CD8-positive, alpha-beta memory T cell (primary cell): Measurements from ENCODE around the gene IGLON5. TPM values are rescaled to one million over a fixed set of nuclear protein-coding genes. Genes with fewer than 3 reads are reported as not detected.

ENCODE experiments used
- CTCF ChIA-PET: fragments of 350-600 bp; sonication (Branson Sonifier 250); formaldehyde crosslinking; loops from one replicate; lab custom pipeline; 2021; ENCODE audit warnings: antibody characterized with exemption; lab: Charles Lee
- POLR2A ChIA-PET: fragments of 350-600 bp; sonication (Branson Sonifier 250); formaldehyde crosslinking; loops from one replicate; lab custom pipeline; 2021; ENCODE audit warnings: antibody characterized with exemption; lab: Charles Lee
- DNase-seq, 5 donors: peaks; one replicate each; pipeline versions ENCODE4 v3.0.0 to v3.0.0-alpha.2; 2020 to 2022; ENCODE audit warnings: mixed read lengths in 1 of 5
- H3K27ac ChIP-seq: one replicate; pipeline ENCODE4 v1.7.0; 2013; ENCODE audit warnings: low read depth, mild to moderate bottlenecking, low read length, moderate library complexity
- H3K27me3 ChIP-seq: 2 replicates; pipeline ENCODE4 v1.7.0; 2013; ENCODE audit warnings: low read length, mild to moderate bottlenecking; ENCODE audit not compliant: insufficient read depth, poor library complexity, severe bottlenecking
- H3K36me3 ChIP-seq: 2 replicates; pipeline ENCODE4 v1.7.0; 2013; ENCODE audit warnings: mild to moderate bottlenecking, low read length, moderate library complexity; ENCODE audit not compliant: insufficient read depth
- H3K4me1 ChIP-seq: 2 replicates; pipeline ENCODE4 v1.7.0; 2013; ENCODE audit warnings: mild to moderate bottlenecking, low read length, moderate library complexity; ENCODE audit not compliant: insufficient read depth
- H3K4me3 ChIP-seq: 2 replicates; pipeline ENCODE4 v1.7.0; 2013; ENCODE audit warnings: mild to moderate bottlenecking, low read length
- H3K9me3 ChIP-seq: 2 replicates; pipeline ENCODE4 v1.7.0; 2013; ENCODE audit warnings: mild to moderate bottlenecking, low read length
- H3K27ac Mint-ChIP-seq, 8 donors: one replicate each; pipeline ENCODE4 v1.8.0; 2020 to 2021; ENCODE audit warnings: mixed read lengths in 8 of 8, mild to moderate bottlenecking in 6 of 8, inconsistent platforms in 3 of 8, moderate library complexity in 3 of 8
- H3K27me3 Mint-ChIP-seq, 2 donors: one replicate each; pipeline ENCODE4 v1.8.0; 2020 to 2021; ENCODE audit warnings: mixed read lengths in 2 of 2, mild to moderate bottlenecking in 1 of 2, moderate library complexity in 1 of 2
- H3K36me3 Mint-ChIP-seq, 3 donors: one replicate each; pipeline ENCODE4 v1.8.0; 2020 to 2021; ENCODE audit warnings: mixed read lengths in 3 of 3, inconsistent platforms in 1 of 3, mild to moderate bottlenecking in 1 of 3
- H3K4me1 Mint-ChIP-seq, 3 donors: one replicate each; pipeline ENCODE4 v1.8.0; 2020 to 2021; ENCODE audit warnings: mixed read lengths in 3 of 3, inconsistent platforms in 1 of 3, mild to moderate bottlenecking in 1 of 3
- H3K4me3 Mint-ChIP-seq, 7 donors: one replicate each; pipeline ENCODE4 v1.8.0; 2020 to 2021; ENCODE audit warnings: mixed read lengths in 7 of 7, mild to moderate bottlenecking in 6 of 7, moderate library complexity in 4 of 7, inconsistent platforms in 2 of 7
- H3K9me3 Mint-ChIP-seq, 5 donors: one replicate each; pipeline ENCODE4 v1.8.0; 2020 to 2022; ENCODE audit warnings: mixed read lengths in 5 of 5, mild to moderate bottlenecking in 3 of 5, moderate library complexity in 2 of 5, inconsistent platforms in 1 of 5
- polyA plus RNA-seq: library from polyadenylated mRNA; unstranded; fragments of 300-500 nt; fragmentation: Illumina TruSeq; gene quantifications from one replicate; pipeline ENCODE4 v1.2.3, GENCODE V29; 2021
- total RNA-seq, 2 experiments: library from RNA; stranded (reverse); gene quantifications; one replicate each; pipeline ENCODE4 v1.2.3, GENCODE V29; 2021

Gene IGLON5
- total and polyA plus RNA-seq, 3 experiments from 2014 or later, result 0.09 TPM; not detected in 1

- no peaks in the 10 kb centered on the region for H3K27me3 Mint-ChIP-seq
- peaks cover 0 to 20% (median 3%) of the 10 kb centered on the region in 3 donors for H3K36me3 Mint-ChIP-seq
- POLR2A ChIA-PET, result no interaction called here
- CTCF ChIA-PET, result interaction anchor here (0.9 to 3.2 kb wide), 6 partner anchors 23 to 79 kb away, joined by 3 to 20 read pairs (median 6); no protein-coding TSS in a partner anchor
- Histone ChIP-seq H3K36me3 (peaks cover 10% of the 10 kb centered on the region), H3K4me1 (peaks cover 15% of the 10 kb centered on the region), H3K27me3 (no peaks in the 10 kb centered on the region), H3K4me3 (no peak within 1 kb of the TSS), H3K9me3 (no peaks in the 10 kb centered on the region), H3K27ac (peak within 1 kb of the TSS; percentile 43)
- H3K9me3 Mint-ChIP-seq, result no peaks in the 10 kb centered on the region
- peak within 1 kb of the TSS; percentile 8 to 93 (median 84) for H3K27ac Mint-ChIP-seq
- peaks cover 14 to 26% (median 25%) of the 10 kb centered on the region in 3 donors for H3K4me1 Mint-ChIP-seq
- peak within 1 kb of the TSS; percentile 51 to 84 (median 71) for H3K4me3 Mint-ChIP-seq
- DNase-seq, result peak in 1 of 5 donors; percentile 36
Observed at GRCh38 chr19:51341976-51342580, 30.6 kb downstream of the IGLON5 start, which contains the start of gene VSIG10L. Gene VSIG10L (minus strand): TSS chr19:51342139. CDS start chr19:51342124, 15 bp downstream.

- ChIA-PET POLR2A (no interaction called here), CTCF (interaction anchor here (0.9 to 2.4 kb wide), 3 partner anchors 29 to 78 kb away, joined by 3 to 7 read pairs (median 5); no protein-coding TSS in a partner anchor)
- H3K27me3 ChIP-seq, result no peaks in the 10 kb centered on the region
- peaks cover 15% of the 10 kb centered on the region for H3K4me1 ChIP-seq
- Mint-ChIP-seq H3K9me3 (no peaks in the 10 kb centered on the region), H3K4me1 (peaks cover 14 to 26% (median 25%) of the 10 kb centered on the region in 3 donors), H3K36me3 (peaks cover 0 to 28% (median 6%) of the 10 kb centered on the region in 3 donors), H3K4me3 (peak overlapping the region in 4 of 7 donors; percentile 15 to 66 (median 54)), H3K27ac (peak overlapping the region; percentile 5 to 92 (median 60)), H3K27me3 (no peaks in the 10 kb centered on the region)
- H3K27ac ChIP-seq, result no peak overlapping the region
- no peaks in the 10 kb centered on the region for H3K9me3 ChIP-seq
- peak in 1 of 5 donors; percentile 42 for DNase-seq
- H3K36me3 ChIP-seq, result peaks cover 10% of the 10 kb centered on the region
- H3K4me3 ChIP-seq, result no peak overlapping the region
Observed at GRCh38 chr19:51342631-51343569, 31.5 kb downstream of the IGLON5 start.

- Mint-ChIP-seq H3K27ac (peak overlapping the region in 4 of 8 donors; percentile 38 to 82 (median 52)), H3K9me3 (no peaks in the 10 kb centered on the region), H3K4me3 (no peak overlapping the region), H3K4me1 (peaks cover 3 to 10% (median 10%) of the 10 kb centered on the region in 3 donors), H3K36me3 (peaks cover 0 to 40% (median 6%) of the 10 kb centered on the region in 3 donors), H3K27me3 (no peaks in the 10 kb centered on the region)
- ChIA-PET CTCF (no interaction called here), POLR2A (no interaction called here)
- H3K27me3 ChIP-seq, result no peaks in the 10 kb centered on the region
- peaks cover 10% of the 10 kb centered on the region for H3K36me3 ChIP-seq
- H3K4me3 ChIP-seq, result no peak overlapping the region
- H3K27ac ChIP-seq, result no peak overlapping the region
- H3K9me3 ChIP-seq, result no peaks in the 10 kb centered on the region
- H3K4me1 ChIP-seq, result no peaks in the 10 kb centered on the region
- DNase-seq, result no peak
Observed at GRCh38 chr19:51345076-51345620, 33.7 kb downstream of the IGLON5 start.

DNA sequence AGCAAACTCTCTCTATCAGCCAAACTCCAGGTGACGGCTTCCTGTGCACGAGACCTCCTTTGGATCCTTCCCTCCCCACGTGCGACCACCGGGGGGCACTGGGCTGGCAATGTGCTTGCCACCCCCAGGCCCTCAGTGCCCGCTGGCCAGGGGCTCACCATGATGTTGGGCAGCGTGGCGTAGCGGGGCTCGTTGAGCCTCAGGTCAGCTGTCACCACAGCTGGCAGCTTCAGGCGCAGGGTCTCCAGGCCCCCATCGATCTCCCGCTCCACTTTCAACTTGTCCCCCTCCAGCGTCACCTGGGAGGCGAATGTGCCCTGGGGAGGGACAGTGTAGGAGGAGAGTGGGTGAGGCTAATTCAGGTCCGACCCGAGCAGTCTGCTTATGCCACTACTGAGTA is 35.3 kb downstream of the IGLON5 start:
- Histone ChIP-seq H3K9me3 (no peaks in the 10 kb centered on the region), H3K4me1 (no peaks in the 10 kb centered on the region), H3K4me3 (no peak overlapping the region), H3K27ac (no peak overlapping the region), H3K36me3 (peaks cover 18% of the 10 kb centered on the region), H3K27me3 (no peaks in the 10 kb centered on the region)
- H3K4me3 Mint-ChIP-seq, result no peak overlapping the region
- no peaks in the 10 kb centered on the region for H3K9me3 Mint-ChIP-seq
- no peaks in the 10 kb centered on the region for H3K27me3 Mint-ChIP-seq
- peak in 1 of 5 donors; percentile 36 for DNase-seq
- peaks cover 2 to 56% (median 6%) of the 10 kb centered on the region in 3 donors for H3K36me3 Mint-ChIP-seq
- ChIA-PET CTCF (interaction anchor here (1.4 kb wide), 1 partner anchor 51 kb away, joined by 3 read pairs; no protein-coding TSS in a partner anchor), POLR2A (no interaction called here)
- H3K4me1 Mint-ChIP-seq, result peaks cover 0 to 5% (median 3%) of the 10 kb centered on the region in 3 donors
- peak overlapping the region in 1 of 8 donors; percentile 24 for H3K27ac Mint-ChIP-seq

- peaks cover 8 to 63% (median 9%) of the 10 kb centered on the region in 3 donors for H3K36me3 Mint-ChIP-seq
- DNase-seq, result peak in 1 of 5 donors; percentile 2
- Histone ChIP-seq H3K9me3 (no peaks in the 10 kb centered on the region), H3K4me3 (no peak overlapping the region), H3K36me3 (peaks cover 18% of the 10 kb centered on the region), H3K4me1 (no peaks in the 10 kb centered on the region), H3K27me3 (no peaks in the 10 kb centered on the region), H3K27ac (no peak overlapping the region)
- H3K4me3 Mint-ChIP-seq, result no peak overlapping the region
- peak overlapping the region in 3 of 8 donors; percentile 24 to 55 (median 36) for H3K27ac Mint-ChIP-seq
- peaks cover 0 to 4% (median 3%) of the 10 kb centered on the region in 3 donors for H3K4me1 Mint-ChIP-seq
- CTCF ChIA-PET, result interaction anchor here (1.4 kb wide), 1 partner anchor 51 kb away, joined by 3 read pairs; no protein-coding TSS in a partner anchor
- POLR2A ChIA-PET, result no interaction called here
- no peaks in the 10 kb centered on the region for H3K9me3 Mint-ChIP-seq
- no peaks in the 10 kb centered on the region for H3K27me3 Mint-ChIP-seq
Observed at GRCh38 chr19:51347209-51347928, 35.9 kb downstream of the IGLON5 start.

DNA sequence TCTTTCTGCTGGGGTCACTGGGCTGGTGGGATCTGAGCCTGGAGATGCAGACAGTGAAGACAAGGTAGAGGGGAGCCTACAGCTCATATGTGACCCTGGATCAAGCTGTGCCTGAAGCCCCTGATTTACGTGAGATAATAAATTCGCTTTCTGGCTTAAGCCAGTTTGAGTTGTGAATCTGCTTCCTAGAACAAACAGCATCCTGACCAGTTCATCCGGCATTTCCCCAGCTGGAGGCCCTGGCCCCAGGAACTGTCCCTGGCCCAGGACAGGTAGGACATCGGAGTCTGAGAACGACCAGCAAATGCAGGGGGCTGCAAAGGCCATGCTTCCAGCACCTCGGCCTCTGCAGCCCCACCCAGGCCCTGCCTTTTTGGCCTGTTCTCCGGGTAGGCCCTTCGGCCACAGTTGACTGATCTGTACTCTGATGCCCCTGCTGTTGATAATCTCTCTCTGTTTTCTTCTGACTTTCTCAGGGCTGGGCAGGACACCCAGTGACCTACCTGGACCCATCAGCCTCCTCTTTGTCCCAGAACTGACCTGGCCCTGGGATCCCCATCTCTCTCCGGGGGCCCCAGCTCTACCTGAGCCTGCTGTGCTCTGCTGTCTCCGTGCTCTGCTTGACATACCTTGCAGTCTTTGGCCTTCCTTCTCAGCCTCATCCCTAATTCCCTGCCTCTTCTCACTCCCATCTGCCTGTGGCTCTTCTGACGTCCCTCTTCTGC is 40.0 kb downstream of the IGLON5 start:
- Mint-ChIP-seq H3K27me3 (no peaks in the 10 kb centered on the region), H3K4me1 (peaks cover 8 to 18% (median 17%) of the 10 kb centered on the region in 3 donors), H3K27ac (peak overlapping the region in 3 of 8 donors; percentile 21 to 72 (median 23)), H3K36me3 (peaks cover 6 to 56% (median 8%) of the 10 kb centered on the region in 3 donors), H3K4me3 (no peak overlapping the region), H3K9me3 (no peaks in the 10 kb centered on the region)
- ChIA-PET CTCF (no interaction called here), POLR2A (no interaction called here)
- peaks cover 13% of the 10 kb centered on the region for H3K4me1 ChIP-seq
- no peak overlapping the region for H3K4me3 ChIP-seq
- H3K36me3 ChIP-seq, result peaks cover 9% of the 10 kb centered on the region
- DNase-seq, result peak in 1 of 5 donors; percentile 33
- no peaks in the 10 kb centered on the region for H3K9me3 ChIP-seq
- peak overlapping the region; percentile 68 for H3K27ac ChIP-seq
- no peaks in the 10 kb centered on the region for H3K27me3 ChIP-seq
